ENCODE measurements around the gene LTV1.

Gene LTV1

DNA sequence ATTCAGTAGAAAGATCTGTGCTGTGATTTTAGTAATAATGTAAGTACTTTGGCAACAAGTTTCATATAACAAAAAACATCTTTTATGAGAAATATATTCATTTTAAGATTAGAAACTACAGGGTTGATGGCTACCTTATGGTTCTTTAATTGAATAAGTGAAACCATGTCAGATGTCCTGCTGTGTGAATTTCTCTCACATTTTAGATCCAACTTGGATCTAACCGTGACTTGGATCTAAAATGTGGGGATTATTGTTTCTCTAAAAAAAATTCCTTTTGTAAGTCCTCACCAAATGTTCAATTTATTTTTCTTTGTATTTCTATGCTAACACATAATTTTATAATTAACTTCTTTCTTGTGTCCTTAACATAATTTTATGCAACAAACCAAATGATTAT is 51.5 kb downstream of the LTV1 start:
- TF ChIP-seq TEAD4 (IDR thresholded peaks at IDR 0.05), result no peak
- no peak for TF ChIP-seq EP300 (IDR thresholded peaks at IDR 0.05; ENCODE audit: borderline replicate concordance)

- TF ChIP-seq, protein P1, sequence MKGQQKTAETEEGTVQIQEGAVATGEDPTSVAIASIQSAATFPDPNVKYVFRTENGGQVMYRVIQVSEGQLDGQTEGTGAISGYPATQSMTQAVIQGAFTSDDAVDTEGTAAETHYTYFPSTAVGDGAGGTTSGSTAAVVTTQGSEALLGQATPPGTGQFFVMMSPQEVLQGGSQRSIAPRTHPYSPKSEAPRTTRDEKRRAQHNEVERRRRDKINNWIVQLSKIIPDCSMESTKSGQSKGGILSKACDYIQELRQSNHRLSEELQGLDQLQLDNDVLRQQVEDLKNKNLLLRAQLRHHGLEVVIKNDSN (IDR thresholded peaks at IDR 0.05), result no peak
- no peak for TF ChIP-seq ZBTB7A (IDR thresholded peaks at IDR 0.05; ENCODE audit: low read depth)
- TF ChIP-seq TEAD4 (IDR thresholded peaks at IDR 0.05), result no peak
- no peak for TF ChIP-seq CREB1 (IDR thresholded peaks at IDR 0.05; ENCODE audit: low read depth)
- no peak for TF ChIP-seq RAD21 (IDR thresholded peaks at IDR 0.05; ENCODE audit: low read depth)
- TF ChIP-seq NFIC (IDR thresholded peaks at IDR 0.05), result no peak
- TF ChIP-seq TCF12 (IDR thresholded peaks at IDR 0.05; ENCODE audit: low read depth), result no peak
- no peak for TF ChIP-seq FOXM1 (IDR thresholded peaks at IDR 0.05; ENCODE audit: borderline replicate concordance, low read depth)
- TF ChIP-seq, protein P2, sequence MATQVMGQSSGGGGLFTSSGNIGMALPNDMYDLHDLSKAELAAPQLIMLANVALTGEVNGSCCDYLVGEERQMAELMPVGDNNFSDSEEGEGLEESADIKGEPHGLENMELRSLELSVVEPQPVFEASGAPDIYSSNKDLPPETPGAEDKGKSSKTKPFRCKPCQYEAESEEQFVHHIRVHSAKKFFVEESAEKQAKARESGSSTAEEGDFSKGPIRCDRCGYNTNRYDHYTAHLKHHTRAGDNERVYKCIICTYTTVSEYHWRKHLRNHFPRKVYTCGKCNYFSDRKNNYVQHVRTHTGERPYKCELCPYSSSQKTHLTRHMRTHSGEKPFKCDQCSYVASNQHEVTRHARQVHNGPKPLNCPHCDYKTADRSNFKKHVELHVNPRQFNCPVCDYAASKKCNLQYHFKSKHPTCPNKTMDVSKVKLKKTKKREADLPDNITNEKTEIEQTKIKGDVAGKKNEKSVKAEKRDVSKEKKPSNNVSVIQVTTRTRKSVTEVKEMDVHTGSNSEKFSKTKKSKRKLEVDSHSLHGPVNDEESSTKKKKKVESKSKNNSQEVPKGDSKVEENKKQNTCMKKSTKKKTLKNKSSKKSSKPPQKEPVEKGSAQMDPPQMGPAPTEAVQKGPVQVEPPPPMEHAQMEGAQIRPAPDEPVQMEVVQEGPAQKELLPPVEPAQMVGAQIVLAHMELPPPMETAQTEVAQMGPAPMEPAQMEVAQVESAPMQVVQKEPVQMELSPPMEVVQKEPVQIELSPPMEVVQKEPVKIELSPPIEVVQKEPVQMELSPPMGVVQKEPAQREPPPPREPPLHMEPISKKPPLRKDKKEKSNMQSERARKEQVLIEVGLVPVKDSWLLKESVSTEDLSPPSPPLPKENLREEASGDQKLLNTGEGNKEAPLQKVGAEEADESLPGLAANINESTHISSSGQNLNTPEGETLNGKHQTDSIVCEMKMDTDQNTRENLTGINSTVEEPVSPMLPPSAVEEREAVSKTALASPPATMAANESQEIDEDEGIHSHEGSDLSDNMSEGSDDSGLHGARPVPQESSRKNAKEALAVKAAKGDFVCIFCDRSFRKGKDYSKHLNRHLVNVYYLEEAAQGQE (IDR thresholded peaks at IDR 0.05; ENCODE audit: low read depth), result no peak
- TF ChIP-seq YY1 (IDR thresholded peaks at IDR 0.05; ENCODE audit: low read depth), result no peak
These were observed 53.2 kb downstream of the LTV1 start for GRCh38 chr6:143896126-143896860.

DNA sequence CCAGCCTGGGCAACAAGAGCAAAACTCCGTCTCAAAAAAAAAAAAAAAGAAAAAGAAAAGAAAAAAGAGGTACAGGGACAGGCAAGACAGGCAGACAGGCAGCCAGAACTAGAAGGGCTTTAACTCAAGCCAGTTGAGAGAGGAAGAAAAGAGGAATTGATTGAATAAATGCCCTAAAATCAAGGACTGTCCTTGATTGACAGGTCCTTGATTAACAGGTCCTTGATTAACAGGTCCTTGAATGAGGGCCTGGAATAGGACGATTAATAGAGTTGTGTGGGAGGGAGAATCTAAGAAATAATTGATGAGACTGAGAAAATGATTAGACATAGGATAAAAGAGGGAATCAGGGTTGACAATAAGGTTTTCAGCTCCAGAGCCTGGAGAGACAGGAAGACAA is 57.2 kb downstream of the LTV1 start:
- TF ChIP-seq ZBTB7A (IDR thresholded peaks at IDR 0.05; ENCODE audit: low read depth) (no peak), TAF1 (IDR thresholded peaks at IDR 0.05; ENCODE audit: low read depth) (no peak), YY1 (IDR thresholded peaks at IDR 0.05; ENCODE audit: low read depth) (no peak), CEBPB (IDR thresholded peaks at IDR 0.05) (no peak), CREB1 (IDR thresholded peaks at IDR 0.05; ENCODE audit: low read depth) (no peak), FOXM1 (IDR thresholded peaks at IDR 0.05; ENCODE audit: borderline replicate concordance, low read depth) (no peak), EGR1 (IDR thresholded peaks at IDR 0.05) (no peak), TEAD4 (IDR thresholded peaks at IDR 0.05) (no peak), EP300 (IDR thresholded peaks at IDR 0.05; ENCODE audit: borderline replicate concordance) (no peak), NFIC (IDR thresholded peaks at IDR 0.05) (no peak), TCF12 (IDR thresholded peaks at IDR 0.05; ENCODE audit: low read depth) (no peak), RAD21 (IDR thresholded peaks at IDR 0.05; ENCODE audit: low read depth) (no peak)
- TF ChIP-seq, protein P2 (IDR thresholded peaks at IDR 0.05; ENCODE audit: low read depth), result no peak
- TF ChIP-seq, protein P1 (IDR thresholded peaks at IDR 0.05), result no peak
- TF ChIP-seq, protein P3, sequence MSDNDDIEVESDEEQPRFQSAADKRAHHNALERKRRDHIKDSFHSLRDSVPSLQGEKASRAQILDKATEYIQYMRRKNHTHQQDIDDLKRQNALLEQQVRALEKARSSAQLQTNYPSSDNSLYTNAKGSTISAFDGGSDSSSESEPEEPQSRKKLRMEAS (IDR thresholded peaks at IDR 0.05), result no peak

- TF ChIP-seq, protein P1 (IDR thresholded peaks at IDR 0.05), result no peak
These were observed 59.0 kb downstream of the LTV1 start for GRCh38 chr6:143901885-143902750.

DNA sequence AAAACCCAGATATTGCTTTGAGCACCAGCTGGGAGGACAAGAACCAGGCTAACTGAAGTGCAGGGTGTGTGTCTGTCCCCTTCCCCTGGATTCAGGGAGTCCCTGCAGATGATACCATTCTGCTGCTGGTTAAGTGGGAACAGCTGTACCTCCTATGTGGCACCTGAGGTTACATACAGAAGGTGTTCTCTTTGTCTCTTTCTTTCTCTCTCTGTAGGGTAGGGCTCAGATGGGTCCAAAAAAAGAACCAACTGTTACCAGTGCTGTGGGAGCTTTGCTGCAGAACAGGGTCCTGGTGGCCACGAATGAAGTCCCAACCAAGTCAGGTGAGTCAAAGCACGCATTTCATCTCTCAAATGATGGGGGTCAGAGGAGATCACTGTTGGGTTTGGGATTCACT is 59.7 kb downstream of the LTV1 start:
- TF ChIP-seq TEAD4 (IDR thresholded peaks at IDR 0.05) (no peak), EGR1 (IDR thresholded peaks at IDR 0.05) (no peak), CREB1 (IDR thresholded peaks at IDR 0.05; ENCODE audit: low read depth) (no peak), TCF12 (IDR thresholded peaks at IDR 0.05; ENCODE audit: low read depth) (no peak), TAF1 (IDR thresholded peaks at IDR 0.05; ENCODE audit: low read depth) (no peak), NFIC (IDR thresholded peaks at IDR 0.05) (no peak), EP300 (IDR thresholded peaks at IDR 0.05; ENCODE audit: borderline replicate concordance) (no peak), ZBTB7A (IDR thresholded peaks at IDR 0.05; ENCODE audit: low read depth) (no peak), RAD21 (IDR thresholded peaks at IDR 0.05; ENCODE audit: low read depth) (no peak), CEBPB (IDR thresholded peaks at IDR 0.05) (no peak), YY1 (IDR thresholded peaks at IDR 0.05; ENCODE audit: low read depth) (no peak), FOXM1 (IDR thresholded peaks at IDR 0.05; ENCODE audit: borderline replicate concordance, low read depth) (no peak)
- TF ChIP-seq, protein P1 (IDR thresholded peaks at IDR 0.05), result no peak
- TF ChIP-seq, protein P3 (IDR thresholded peaks at IDR 0.05), result no peak
- TF ChIP-seq, protein P2 (IDR thresholded peaks at IDR 0.05; ENCODE audit: low read depth), result no peak
